HG03060 (cell line): ENCODE measurements around the gene AGXT2.
"Not testable (repeated sequence)": the region's sequence is repeated elsewhere in the genome, so short reads cannot be mapped to it uniquely, and the experiment has no call there.

ENCODE experiments used
- ATAC-seq: cut with Tn5 transposase; IDR thresholded peaks from one replicate; pipeline ENCODE4 v1.9.1; 2021; ENCODE audit warnings: low read depth, moderate number of reproducible peaks; ENCODE audit not compliant: unreplicated experiment

Gene AGXT2

GRCh38 chr5:35056686-35057085 is 8.9 kb upstream of the AGXT2 start:
- no peak for ATAC-seq

- ATAC-seq = no peak
Measured at GRCh38 chr5:35052838-35053237, 5.1 kb upstream of the AGXT2 start.

- no peak for ATAC-seq
Measured at GRCh38 chr5:35050541-35051126, 2.9 kb upstream of the AGXT2 start.

- ATAC-seq = no peak
Measured at GRCh38 chr5:35048910-35049309, 1.2 kb upstream of the AGXT2 start.

GRCh38 chr5:35046774-35047173 is 975 bp downstream of the AGXT2 start:
- ATAC-seq = no peak

GRCh38 chr5:35045280-35045679 is 2.5 kb downstream of the AGXT2 start:
- ATAC-seq = no peak

GRCh38 chr5:35044649-35045048 is 3.1 kb downstream of the AGXT2 start:
- no peak for ATAC-seq

- no peak for ATAC-seq
Measured at GRCh38 chr5:35042781-35043180, 5.0 kb downstream of the AGXT2 start.

GRCh38 chr5:35041261-35041660 is 6.5 kb downstream of the AGXT2 start:
- no peak for ATAC-seq

GRCh38 chr5:35038891-35039290 is 8.9 kb downstream of the AGXT2 start:
- no peak for ATAC-seq

GRCh38 chr5:35036536-35036935 is 11.2 kb downstream of the AGXT2 start:
- ATAC-seq = no peak

- not testable (repeated sequence) for ATAC-seq
Measured at GRCh38 chr5:35035929-35036328, 11.8 kb downstream of the AGXT2 start.

- no peak for ATAC-seq
Measured at GRCh38 chr5:35035271-35035670, 12.5 kb downstream of the AGXT2 start.

GRCh38 chr5:35032356-35032755 is 15.4 kb downstream of the AGXT2 start:
- ATAC-seq = no peak

GRCh38 chr5:35031276-35031675 is 16.5 kb downstream of the AGXT2 start:
- ATAC-seq = no peak

GRCh38 chr5:35030426-35031100 is 17.2 kb downstream of the AGXT2 start:
- ATAC-seq = no peak

GRCh38 chr5:35029333-35029732 is 18.4 kb downstream of the AGXT2 start:
- no peak for ATAC-seq

- no peak for ATAC-seq
Measured at GRCh38 chr5:35026941-35027340, 20.8 kb downstream of the AGXT2 start.

GRCh38 chr5:35026280-35026840 is 21.4 kb downstream of the AGXT2 start:
- ATAC-seq = no peak

GRCh38 chr5:35024911-35025510 is 22.7 kb downstream of the AGXT2 start:
- no peak for ATAC-seq

GRCh38 chr5:35023391-35024178 is 24.2 kb downstream of the AGXT2 start:
- ATAC-seq = no peak
